PC-9 (cell line): ENCODE measurements around the gene CDH18. TPM values are rescaled to one million over a fixed set of nuclear protein-coding genes. Genes with fewer than 3 reads are reported as not detected.

Experiments used
- BruUV-seq: library from RNA; stranded (reverse); fragments of 400-500 nt; replicated peaks from 2 replicates; lab custom pipeline; 2021; lab: Mats Ljungman, UMichigan
- CTCF ChIA-PET: fragments of 300-600 bp; sonication (Branson Sonifier 250); formaldehyde crosslinking; loops from one replicate; lab custom pipeline; 2022; ENCODE audit warnings: antibody characterized with exemption; lab: Charles Lee
- POLR2A ChIA-PET: fragments of 300-600 bp; sonication (Branson Sonifier 250); formaldehyde crosslinking; loops from one replicate; lab custom pipeline; 2022; ENCODE audit warnings: antibody characterized with exemption; ENCODE audit not compliant: unreplicated experiment; lab: Charles Lee
- DNase-seq, 2 experiments: peaks; one replicate each; pipeline versions ENCODE4 v3.0.0 to v3.0.0-alpha.2; 2015 to 2022; ENCODE audit warnings: mixed read lengths in 1 of 2
- H2AFZ ChIP-seq: fragments of 200-600 bp; sonication (generic); 2 replicates; pipeline ENCODE4 v1.8.1; 2017; ENCODE audit warnings: antibody characterized with exemption
- H3F3A ChIP-seq: fragments of 200-600 bp; sonication (generic); 2 replicates; pipeline ENCODE4 v1.8.1; 2017; ENCODE audit warnings: antibody characterized with exemption, mild to moderate bottlenecking, low read depth; ENCODE audit not compliant: insufficient read depth
- H3K27ac ChIP-seq: fragments of 200-600 bp; sonication (generic); 2 replicates; pipeline ENCODE4 v1.6.1; 2016; ENCODE audit warnings: mixed run types
- H3K27me3 ChIP-seq: fragments of 200-600 bp; sonication (generic); 2 replicates; pipeline ENCODE4 v1.6.1; 2016; ENCODE audit warnings: low read depth, mixed run types; ENCODE audit not compliant: insufficient read depth
- H3K36me3 ChIP-seq: fragments of 200-600 bp; sonication (generic); 2 replicates; pipeline ENCODE4 v1.6.1; 2016; ENCODE audit warnings: low read depth, mixed run types
- H3K4me1 ChIP-seq: fragments of 200-600 bp; sonication (generic); replicated peaks from 2 replicates; pipeline ENCODE4 v1.6.1; 2016; ENCODE audit warnings: mixed run types; ENCODE audit not compliant: insufficient read depth
- H3K4me2 ChIP-seq: fragments of 200-600 bp; sonication (generic); 2 replicates; pipeline ENCODE4 v1.6.1; 2017; ENCODE audit warnings: mixed run types
- H3K4me3 ChIP-seq: fragments of 200-600 bp; sonication (generic); 2 replicates; pipeline ENCODE4 v1.6.1; 2016; ENCODE audit warnings: mixed run types
- H3K79me2 ChIP-seq: fragments of 200-600 bp; sonication (generic); 2 replicates; pipeline ENCODE4 v1.6.1; 2017; ENCODE audit warnings: low read depth, mixed run types
- H3K9me2 ChIP-seq: fragments of 200-600 bp; sonication (generic); 2 replicates; pipeline ENCODE4 v1.8.1; 2017; ENCODE audit warnings: mild to moderate bottlenecking; ENCODE audit not compliant: insufficient read depth
- H3K9me3 ChIP-seq: fragments of 200-600 bp; sonication (generic); 2 replicates; pipeline ENCODE4 v1.8.1; 2016; ENCODE audit warnings: low read depth; ENCODE audit not compliant: insufficient read depth
- H4K20me1 ChIP-seq: fragments of 200-600 bp; sonication (generic); 2 replicates; pipeline ENCODE4 v1.8.1; 2017; ENCODE audit not compliant: insufficient read depth
- EZH2 ChIP-seq: fragments of 200-600 bp; sonication (generic); IDR thresholded peaks from 2 replicates; pipeline ENCODE4 v1.8.0; 2017; ENCODE audit warnings: antibody characterized with exemption, low read depth
- intact Hi-C: fragments of 100-400 bp; cut with micrococcal nuclease; formaldehyde crosslinking; loops from one replicate; pipeline ENCODE4 v1.10.0; 2022; ENCODE audit not compliant: unreplicated experiment
- total RNA-seq: library from RNA; stranded (reverse); gene quantifications from 2 replicates; pipeline ENCODE4 v1.2.3, GENCODE V29; 2021
- TF ChIP-seq, protein P1 (sequence below): fragments of 200-600 bp; sonication (generic); conservative IDR thresholded peaks from 2 replicates; pipeline ENCODE4 v1.6.1; 2017; ENCODE audit warnings: mixed run types, antibody characterized with exemption, mild to moderate bottlenecking, moderate library complexity

Gene CDH18
- total RNA-seq, 1 experiment from 2014 or later: not detected

- no peaks in the 10 kb centered on the region for H3K9me3 ChIP-seq
- H3K4me2 ChIP-seq: no peak overlapping the region
- no peaks in the 10 kb centered on the region for H3K79me2 ChIP-seq
- H2AFZ ChIP-seq: 0 out of 2 replicates have a peak overlapping the region, but pooled peaks have one; percentile 22
- no peaks in the 10 kb centered on the region for H3K36me3 ChIP-seq
- H3F3A ChIP-seq: no peaks in the 10 kb centered on the region
- TF ChIP-seq EZH2: no peak
- TF ChIP-seq, protein P1, sequence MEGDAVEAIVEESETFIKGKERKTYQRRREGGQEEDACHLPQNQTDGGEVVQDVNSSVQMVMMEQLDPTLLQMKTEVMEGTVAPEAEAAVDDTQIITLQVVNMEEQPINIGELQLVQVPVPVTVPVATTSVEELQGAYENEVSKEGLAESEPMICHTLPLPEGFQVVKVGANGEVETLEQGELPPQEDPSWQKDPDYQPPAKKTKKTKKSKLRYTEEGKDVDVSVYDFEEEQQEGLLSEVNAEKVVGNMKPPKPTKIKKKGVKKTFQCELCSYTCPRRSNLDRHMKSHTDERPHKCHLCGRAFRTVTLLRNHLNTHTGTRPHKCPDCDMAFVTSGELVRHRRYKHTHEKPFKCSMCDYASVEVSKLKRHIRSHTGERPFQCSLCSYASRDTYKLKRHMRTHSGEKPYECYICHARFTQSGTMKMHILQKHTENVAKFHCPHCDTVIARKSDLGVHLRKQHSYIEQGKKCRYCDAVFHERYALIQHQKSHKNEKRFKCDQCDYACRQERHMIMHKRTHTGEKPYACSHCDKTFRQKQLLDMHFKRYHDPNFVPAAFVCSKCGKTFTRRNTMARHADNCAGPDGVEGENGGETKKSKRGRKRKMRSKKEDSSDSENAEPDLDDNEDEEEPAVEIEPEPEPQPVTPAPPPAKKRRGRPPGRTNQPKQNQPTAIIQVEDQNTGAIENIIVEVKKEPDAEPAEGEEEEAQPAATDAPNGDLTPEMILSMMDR: no peak
- CTCF ChIA-PET: no interaction called here
- DNase-seq: no peak
- BruUV-seq: no TSS peak
- H3K4me1 ChIP-seq: no peaks in the 10 kb centered on the region
- no peaks in the 10 kb centered on the region for H4K20me1 ChIP-seq
- POLR2A ChIA-PET: no interaction called here
- no peak overlapping the region for H3K27ac ChIP-seq
- no peaks in the 10 kb centered on the region for H3K27me3 ChIP-seq
- H3K4me3 ChIP-seq: no peak overlapping the region
- H3K9me2 ChIP-seq: no peaks in the 10 kb centered on the region
- intact Hi-C loops: no loop called here
Observed at GRCh38 chr5:19927170-19927569, 60.8 kb downstream of the CDH18 start.

GRCh38 chr5:19923742-19924141 lies 64.3 kb downstream of the CDH18 start:
- DNase-seq: no peak

DNA sequence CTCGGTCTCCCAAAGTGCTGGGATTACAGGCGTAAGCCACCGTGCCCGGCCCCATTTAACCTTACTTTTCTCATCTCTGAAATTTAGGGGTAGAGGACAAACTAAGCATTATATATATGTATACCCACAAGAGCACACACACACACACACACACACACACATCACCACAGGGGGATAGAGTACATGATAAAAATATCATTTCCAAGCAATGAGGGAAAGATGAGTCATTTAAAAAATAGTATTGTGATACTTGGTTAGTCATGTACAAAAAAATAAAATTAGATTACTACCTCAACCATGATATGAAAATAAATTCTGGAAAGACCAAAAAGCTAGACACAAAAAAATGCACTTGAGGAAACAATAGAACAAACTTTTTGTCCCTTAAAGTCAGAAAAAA lies 67.2 kb downstream of the CDH18 start:
- CTCF ChIA-PET: no interaction called here
- Histone ChIP-seq H3K4me3 (no peak overlapping the region), H4K20me1 (no peaks in the 10 kb centered on the region), H3K9me3 (no peaks in the 10 kb centered on the region), H3K27ac (no peak overlapping the region), H3K79me2 (no peaks in the 10 kb centered on the region), H2AFZ (no peak overlapping the region), H3K9me2 (no peaks in the 10 kb centered on the region), H3F3A (no peaks in the 10 kb centered on the region), H3K4me1 (no peaks in the 10 kb centered on the region), H3K4me2 (no peak overlapping the region), H3K27me3 (no peaks in the 10 kb centered on the region), H3K36me3 (no peaks in the 10 kb centered on the region)
- DNase-seq: no peak
- BruUV-seq: no TSS peak
- POLR2A ChIA-PET: no interaction called here
- intact Hi-C loops: no loop called here
- no peak for TF ChIP-seq EZH2
- TF ChIP-seq, protein P1: no peak

More at GRCh38 chr5:19923742-19924141, 64.3 kb downstream of the CDH18 start:
- H3K4me3 ChIP-seq: no peak overlapping the region
- intact Hi-C loops: no loop called here
- no peak overlapping the region for H3K27ac ChIP-seq
- no peak for TF ChIP-seq EZH2
- TF ChIP-seq, protein P1: no peak
- H3K27me3 ChIP-seq: no peaks in the 10 kb centered on the region
- no peak overlapping the region for H2AFZ ChIP-seq
- H3F3A ChIP-seq: no peaks in the 10 kb centered on the region
- H3K79me2 ChIP-seq: no peaks in the 10 kb centered on the region
- POLR2A ChIA-PET: no interaction called here
- no peaks in the 10 kb centered on the region for H4K20me1 ChIP-seq
- no peaks in the 10 kb centered on the region for H3K9me3 ChIP-seq
- CTCF ChIA-PET: no interaction called here
- H3K4me2 ChIP-seq: no peak overlapping the region
- H3K9me2 ChIP-seq: no peaks in the 10 kb centered on the region
- H3K4me1 ChIP-seq: no peaks in the 10 kb centered on the region
- no peaks in the 10 kb centered on the region for H3K36me3 ChIP-seq
- no TSS peak for BruUV-seq
